SJCRH30 (cell line): ENCODE measurements around the gene THSD4. TPM values are rescaled to one million over a fixed set of nuclear protein-coding genes. Genes with fewer than 3 reads are reported as not detected.

Source experiments
- DNase-seq, 2 experiments: peaks; one replicate each; pipeline ENCODE4 v3.0.0-alpha.2; 2015 to 2020
- H3K27ac ChIP-seq: fragments of 250-450 bp; sonication (Bioruptor Pico); 2 replicates; pipeline ENCODE4 v1.5.1; 2020; ENCODE audit warnings: mild to moderate bottlenecking, moderate library complexity
- H3K27me3 ChIP-seq: fragments of 250-450 bp; sonication (Bioruptor Pico); 2 replicates; pipeline ENCODE4 v1.5.1; 2020; ENCODE audit warnings: mild to moderate bottlenecking, moderate library complexity
- H3K36me3 ChIP-seq: fragments of 250-450 bp; sonication (Bioruptor Pico); 2 replicates; pipeline ENCODE4 v1.5.1; 2020; ENCODE audit warnings: mild to moderate bottlenecking, moderate library complexity
- H3K4me1 ChIP-seq: fragments of 250-450 bp; sonication (Bioruptor Pico); 2 replicates; pipeline ENCODE4 v1.5.1; 2020; ENCODE audit warnings: mild to moderate bottlenecking, moderate library complexity
- H3K4me3 ChIP-seq: fragments of 250-450 bp; sonication (Bioruptor Pico); 2 replicates; pipeline ENCODE4 v1.5.1; 2020; ENCODE audit warnings: mild to moderate bottlenecking, moderate library complexity
- H3K9me3 ChIP-seq: fragments of 250-450 bp; sonication (Bioruptor Pico); replicated peaks from 2 replicates; pipeline ENCODE4 v1.5.1; 2020; ENCODE audit warnings: mild to moderate bottlenecking, moderate library complexity
- total RNA-seq: library from RNA; depleted of rRNA; stranded (reverse); fragments of >200 nt; shearing (Covaris generic); gene quantifications from 2 replicates; pipeline ENCODE4 v1.2.3, GENCODE V29; 2014

Gene THSD4
- total RNA-seq, 1 experiment from 2014 or later: 20.7 TPM

- Histone ChIP-seq H3K4me3 (no peak overlapping the region), H3K9me3 (no peaks in the 10 kb centered on the region), H3K4me1 (peaks cover 11% of the 10 kb centered on the region; the same call in 1 of the 2 replicates), H3K27me3 (no peaks in the 10 kb centered on the region), H3K27ac (no peak overlapping the region), H3K36me3 (no peaks in the 10 kb centered on the region)
- peak; percentile 69 to 87 for DNase-seq
Observed at GRCh38 chr15:71743861-71744382, 628.7 kb downstream of the THSD4 start.

GRCh38 chr15:71746719-71747118 is 631.4 kb downstream of the THSD4 start:
- Histone ChIP-seq H3K27me3 (no peaks in the 10 kb centered on the region), H3K4me3 (no peak overlapping the region), H3K9me3 (no peaks in the 10 kb centered on the region), H3K4me1 (peaks cover 20% of the 10 kb centered on the region), H3K36me3 (no peaks in the 10 kb centered on the region), H3K27ac (no peak overlapping the region)
- DNase-seq: no peak

- no peak for DNase-seq
- Histone ChIP-seq H3K4me3 (no peak overlapping the region), H3K4me1 (peaks cover 27% of the 10 kb centered on the region), H3K9me3 (no peaks in the 10 kb centered on the region), H3K36me3 (no peaks in the 10 kb centered on the region), H3K27me3 (no peaks in the 10 kb centered on the region), H3K27ac (no peak overlapping the region)
Observed at GRCh38 chr15:71747128-71748083, 632.1 kb downstream of the THSD4 start.

DNA sequence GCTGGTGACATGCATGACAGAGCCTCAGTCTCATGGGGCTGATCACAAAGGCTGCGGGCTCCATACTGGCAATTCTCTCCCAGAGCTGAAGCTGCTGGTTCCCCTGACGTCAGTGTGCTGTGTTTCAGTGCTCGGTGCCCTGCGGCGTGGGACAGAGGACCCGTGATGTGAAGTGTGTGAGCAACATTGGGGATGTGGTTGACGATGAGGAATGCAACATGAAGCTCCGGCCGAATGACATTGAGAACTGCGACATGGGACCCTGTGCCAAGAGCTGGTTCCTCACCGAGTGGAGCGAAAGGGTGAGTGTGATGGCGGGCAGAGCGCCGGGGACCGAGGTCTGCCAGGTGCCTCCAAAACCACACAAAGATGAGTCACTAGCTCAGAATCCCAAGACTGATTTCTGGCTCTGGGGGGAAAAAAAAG is 633.0 kb downstream of the THSD4 start:
- Histone ChIP-seq H3K4me3 (no peak overlapping the region), H3K27me3 (no peaks in the 10 kb centered on the region)
- peak in 1 of 2 experiments; percentile 18 for DNase-seq

GRCh38 chr15:71749500-71749899 is 634.2 kb downstream of the THSD4 start:
- DNase-seq: no peak
- Histone ChIP-seq H3K4me1 (peaks cover 24% of the 10 kb centered on the region), H3K27ac (no peak overlapping the region), H3K9me3 (peaks cover 4% of the 10 kb centered on the region; the same call in 1 of the 2 replicates), H3K4me3 (no peak overlapping the region), H3K36me3 (no peaks in the 10 kb centered on the region), H3K27me3 (no peaks in the 10 kb centered on the region)

More for the DNA sequence above, 633.0 kb downstream of the THSD4 start:
- no peaks in the 10 kb centered on the region for H3K9me3 ChIP-seq
- H3K27ac ChIP-seq: no peak overlapping the region
- peaks cover 24% of the 10 kb centered on the region for H3K4me1 ChIP-seq
- no peaks in the 10 kb centered on the region for H3K36me3 ChIP-seq

DNA sequence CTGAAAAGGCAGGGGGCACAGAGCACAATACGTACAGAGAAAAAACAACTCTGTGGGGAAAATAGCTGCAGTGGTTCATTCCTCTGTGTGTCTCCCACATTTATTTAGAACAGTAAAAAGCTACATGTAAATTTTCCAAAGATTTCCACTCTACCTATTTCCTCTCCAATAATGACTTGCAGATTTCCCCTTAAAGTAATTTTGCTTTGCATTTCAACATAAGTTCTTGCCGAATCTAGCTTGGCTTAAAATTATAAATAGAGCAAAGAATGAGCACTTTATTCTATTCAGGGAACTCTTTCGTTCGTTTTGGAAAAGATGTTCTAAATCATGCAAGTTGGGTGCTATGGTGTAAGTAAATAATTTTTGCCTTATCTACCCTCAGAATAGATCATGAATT is 636.9 kb downstream of the THSD4 start:
- Histone ChIP-seq H3K27ac (peak overlapping the region; percentile 99), H3K27me3 (no peaks in the 10 kb centered on the region), H3K9me3 (peaks cover 7% of the 10 kb centered on the region; the same call in 1 of the 2 replicates), H3K36me3 (no peaks in the 10 kb centered on the region), H3K4me1 (peaks cover 24% of the 10 kb centered on the region), H3K4me3 (peak overlapping the region; percentile 0; the same call in 1 of the 2 replicates)
- peak in 1 of 2 experiments; percentile 24 for DNase-seq

DNA sequence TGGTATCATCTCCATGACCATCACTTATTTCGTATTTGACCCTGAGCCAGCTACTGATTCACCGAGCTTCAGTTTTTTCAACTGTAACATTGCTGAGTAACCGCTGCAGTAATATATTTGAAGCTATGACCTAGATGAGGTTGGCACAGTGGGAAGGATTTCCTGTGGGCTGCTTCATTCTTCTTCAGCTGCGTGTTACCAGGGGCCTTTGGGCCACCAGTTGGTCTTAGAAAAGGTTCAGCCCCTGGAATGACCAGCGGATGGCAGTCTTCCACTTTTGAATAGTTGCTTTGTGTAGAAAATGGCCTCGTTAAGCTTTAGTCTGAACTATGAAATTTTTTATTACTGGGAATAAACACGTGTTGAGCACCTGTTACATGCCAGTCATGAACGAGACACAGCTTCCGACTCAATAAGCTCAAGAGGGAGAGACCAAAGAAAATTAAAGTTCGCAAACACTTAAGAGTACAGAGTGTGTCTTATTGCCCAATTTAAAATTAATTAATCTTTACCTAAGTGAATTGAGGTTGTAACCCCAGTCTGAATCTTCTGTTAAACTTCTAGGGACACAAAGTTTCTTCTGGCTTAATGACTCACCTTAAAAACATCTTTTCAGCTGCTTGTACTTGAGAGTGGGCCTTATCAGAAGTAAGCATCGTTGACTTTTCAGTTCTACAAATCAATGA is 637.5 kb downstream of the THSD4 start:
- H3K9me3 ChIP-seq: peaks cover 7% of the 10 kb centered on the region; the same call in 1 of the 2 replicates
- peak overlapping the region; percentile 99 for H3K27ac ChIP-seq
- peak; percentile 95 to 99 for DNase-seq
- no peaks in the 10 kb centered on the region for H3K27me3 ChIP-seq
- H3K4me1 ChIP-seq: peaks cover 24% of the 10 kb centered on the region
- peak overlapping the region; percentile 23 for H3K4me3 ChIP-seq
- H3K36me3 ChIP-seq: no peaks in the 10 kb centered on the region

DNA sequence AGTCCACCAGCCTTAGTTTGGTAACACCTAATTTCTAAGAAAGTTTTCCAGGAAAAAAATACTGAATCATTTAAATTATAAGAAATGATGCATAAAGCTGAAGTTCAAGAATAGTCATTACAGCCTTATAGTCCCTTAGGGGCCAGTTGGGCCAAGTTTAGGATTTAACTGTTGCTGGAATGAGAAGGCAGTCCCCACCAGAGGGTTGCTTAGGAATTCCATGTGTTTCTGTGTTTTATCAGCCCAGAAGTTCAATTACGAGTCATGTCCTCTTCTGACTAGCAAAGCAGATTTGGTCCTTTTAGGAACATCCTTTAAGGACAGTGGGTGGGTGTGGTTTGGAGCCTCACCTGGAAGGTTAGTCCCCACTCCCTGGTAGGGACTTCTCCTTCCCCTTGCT is 638.1 kb downstream of the THSD4 start:
- H3K27ac ChIP-seq: peak overlapping the region; percentile 99
- no peaks in the 10 kb centered on the region for H3K27me3 ChIP-seq
- peak overlapping the region; percentile 23 for H3K4me3 ChIP-seq
- H3K36me3 ChIP-seq: no peaks in the 10 kb centered on the region
- peaks cover 7% of the 10 kb centered on the region; the same call in 1 of the 2 replicates for H3K9me3 ChIP-seq
- peak; percentile 51 to 73 for DNase-seq
- peaks cover 24% of the 10 kb centered on the region for H3K4me1 ChIP-seq

GRCh38 chr15:71754660-71755059 is 639.4 kb downstream of the THSD4 start:
- no peak overlapping the region for H3K4me3 ChIP-seq
- no peaks in the 10 kb centered on the region for H3K36me3 ChIP-seq
- no peaks in the 10 kb centered on the region for H3K27me3 ChIP-seq
- no peak overlapping the region for H3K27ac ChIP-seq
- H3K4me1 ChIP-seq: peaks cover 24% of the 10 kb centered on the region
- no peak for DNase-seq
- peaks cover 10% of the 10 kb centered on the region; the same call in 1 of the 2 replicates for H3K9me3 ChIP-seq

DNA sequence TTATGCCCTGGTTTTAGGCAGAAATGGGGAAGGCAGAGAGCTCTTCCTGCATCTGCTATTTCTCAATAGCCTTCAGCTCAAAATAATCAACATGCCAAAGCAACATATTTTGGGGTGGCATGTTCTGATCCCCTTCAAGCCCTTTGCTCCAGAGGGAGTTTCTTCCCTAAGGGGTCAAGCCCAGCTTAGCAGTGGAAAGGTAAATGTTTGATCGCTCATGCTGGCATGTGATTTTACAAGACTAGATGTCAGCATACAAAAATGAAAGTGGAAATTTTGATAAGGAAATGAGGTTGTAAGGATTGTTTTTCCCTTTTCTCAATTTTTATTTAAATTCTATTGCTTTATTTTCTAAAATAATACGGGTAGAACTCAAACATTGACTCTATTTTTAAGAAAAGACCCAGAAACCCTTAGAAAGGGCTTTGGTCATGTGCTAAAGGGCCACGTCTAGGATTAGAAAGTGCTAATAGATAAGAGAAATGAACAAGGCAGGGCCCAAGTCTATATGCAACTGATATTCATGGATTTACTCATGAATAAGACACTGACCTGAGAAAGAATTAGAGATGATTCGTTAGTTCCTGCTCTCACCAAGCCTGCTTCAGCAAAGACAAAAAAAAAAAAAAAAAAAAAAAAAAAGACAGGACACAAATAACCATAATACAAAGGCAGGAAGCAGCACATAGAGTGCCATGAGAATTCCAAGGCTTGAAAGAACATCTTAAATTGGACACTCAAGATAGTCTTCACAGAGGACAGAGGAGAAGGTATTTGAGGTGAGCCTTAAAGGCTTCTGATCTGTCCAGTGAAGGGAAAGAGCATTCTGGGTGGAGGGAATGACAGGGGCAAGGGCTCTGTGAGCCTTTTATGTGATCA is 640.1 kb downstream of the THSD4 start:
- no peak overlapping the region for H3K4me3 ChIP-seq
- H3K36me3 ChIP-seq: peaks cover 2% of the 10 kb centered on the region; the same call in 1 of the 2 replicates
- H3K4me1 ChIP-seq: peaks cover 24% of the 10 kb centered on the region
- no peaks in the 10 kb centered on the region for H3K27me3 ChIP-seq
- peaks cover 12% of the 10 kb centered on the region for H3K9me3 ChIP-seq
- no peak for DNase-seq
- no peak overlapping the region for H3K27ac ChIP-seq

- Histone ChIP-seq H3K36me3 (peaks cover 9% of the 10 kb centered on the region), H3K4me3 (no peak overlapping the region), H3K27ac (no peak overlapping the region), H3K27me3 (no peaks in the 10 kb centered on the region), H3K9me3 (peaks cover 16% of the 10 kb centered on the region), H3K4me1 (peaks cover 15% of the 10 kb centered on the region)
- DNase-seq: no peak
Observed at GRCh38 chr15:71756599-71757352, 641.5 kb downstream of the THSD4 start.

- Histone ChIP-seq H3K27ac (no peak overlapping the region), H3K4me3 (no peak overlapping the region), H3K9me3 (peaks cover 16% of the 10 kb centered on the region), H3K36me3 (peaks cover 9% of the 10 kb centered on the region), H3K27me3 (no peaks in the 10 kb centered on the region), H3K4me1 (peaks cover 8% of the 10 kb centered on the region)
- no peak for DNase-seq
Observed at GRCh38 chr15:71757741-71758530, 642.7 kb downstream of the THSD4 start.

DNA sequence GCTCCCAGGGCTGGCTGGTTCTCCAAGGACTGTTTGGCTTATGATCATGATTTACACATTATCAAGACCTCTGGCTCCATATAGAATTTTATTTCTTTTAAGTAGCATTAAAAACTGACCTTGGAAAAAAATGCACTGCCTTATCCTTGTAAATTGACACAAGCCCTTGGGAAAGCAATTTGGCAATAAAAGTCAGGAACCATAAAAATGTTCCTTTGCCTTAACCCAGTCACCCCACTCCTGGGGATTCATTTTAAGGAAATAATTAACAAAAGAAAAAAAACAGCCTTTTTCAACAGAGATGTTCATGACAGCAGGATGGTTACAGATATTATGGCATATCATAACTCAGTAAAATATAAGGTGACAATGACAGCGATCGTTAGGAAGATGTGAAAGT is 643.4 kb downstream of the THSD4 start:
- Histone ChIP-seq H3K36me3 (peaks cover 9% of the 10 kb centered on the region), H3K4me1 (peaks cover 1% of the 10 kb centered on the region), H3K4me3 (no peak overlapping the region), H3K27ac (no peak overlapping the region), H3K9me3 (peaks cover 16% of the 10 kb centered on the region), H3K27me3 (no peaks in the 10 kb centered on the region)
- no peak for DNase-seq
